Activated T-helper 9 cell treated with anti-CD3 and anti-CD28 coated beads, Interleukin-2, amount 50 U/mL, for 16 hours (primary cell): Measurements from ENCODE around the gene CIZ1.

Experiments used
- DNase-seq: peaks from one replicate; pipeline ENCODE4 v3.0.0-alpha.2; 2020; ENCODE audit warnings: low read depth

The CIZ1 gene

DNA sequence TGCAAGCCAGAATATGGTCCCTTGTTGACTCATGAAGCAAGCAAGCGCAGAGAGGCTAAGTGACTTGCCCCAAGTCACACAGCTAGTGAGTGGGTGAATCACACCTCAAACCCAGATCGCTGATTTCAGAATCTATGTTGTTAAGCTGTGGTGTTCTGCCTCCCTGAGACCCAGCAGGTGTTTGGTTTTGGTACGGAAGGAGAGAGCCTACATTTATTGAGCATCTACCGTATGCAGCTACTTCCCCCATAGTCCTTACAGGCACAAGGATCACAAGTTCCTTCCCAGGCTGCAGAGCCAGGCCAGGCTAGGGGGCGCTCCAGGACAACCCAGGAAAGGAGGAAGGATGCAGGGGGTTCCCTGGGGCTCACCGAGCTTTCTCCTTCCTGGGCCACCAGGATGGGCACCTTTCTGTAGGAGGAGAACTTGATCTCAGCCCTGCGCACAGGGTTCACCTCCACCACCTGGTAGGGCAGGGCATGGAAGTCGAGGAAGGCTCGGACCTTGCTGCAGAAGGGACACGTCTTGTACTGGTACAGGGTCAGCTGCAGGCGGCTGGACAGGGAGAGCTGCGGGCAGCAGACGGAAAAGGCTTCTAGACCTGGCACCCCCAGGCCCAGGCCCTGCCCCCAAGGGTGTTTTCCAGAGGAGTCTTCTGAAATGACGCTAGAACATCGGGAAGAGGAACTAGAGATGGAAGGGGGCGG, 66.3 kb downstream of the CIZ1 start:
- DNase-seq, result peak; percentile 24

GRCh38 chr9:128124451-128124850, 66.9 kb downstream of the CIZ1 start:
- DNase-seq, result no peak

- DNase-seq, result no peak
Measured at GRCh38 chr9:128123451-128124080, 67.8 kb downstream of the CIZ1 start.

GRCh38 chr9:128122809-128123175, 68.6 kb downstream of the CIZ1 start:
- DNase-seq, result no peak

DNA sequence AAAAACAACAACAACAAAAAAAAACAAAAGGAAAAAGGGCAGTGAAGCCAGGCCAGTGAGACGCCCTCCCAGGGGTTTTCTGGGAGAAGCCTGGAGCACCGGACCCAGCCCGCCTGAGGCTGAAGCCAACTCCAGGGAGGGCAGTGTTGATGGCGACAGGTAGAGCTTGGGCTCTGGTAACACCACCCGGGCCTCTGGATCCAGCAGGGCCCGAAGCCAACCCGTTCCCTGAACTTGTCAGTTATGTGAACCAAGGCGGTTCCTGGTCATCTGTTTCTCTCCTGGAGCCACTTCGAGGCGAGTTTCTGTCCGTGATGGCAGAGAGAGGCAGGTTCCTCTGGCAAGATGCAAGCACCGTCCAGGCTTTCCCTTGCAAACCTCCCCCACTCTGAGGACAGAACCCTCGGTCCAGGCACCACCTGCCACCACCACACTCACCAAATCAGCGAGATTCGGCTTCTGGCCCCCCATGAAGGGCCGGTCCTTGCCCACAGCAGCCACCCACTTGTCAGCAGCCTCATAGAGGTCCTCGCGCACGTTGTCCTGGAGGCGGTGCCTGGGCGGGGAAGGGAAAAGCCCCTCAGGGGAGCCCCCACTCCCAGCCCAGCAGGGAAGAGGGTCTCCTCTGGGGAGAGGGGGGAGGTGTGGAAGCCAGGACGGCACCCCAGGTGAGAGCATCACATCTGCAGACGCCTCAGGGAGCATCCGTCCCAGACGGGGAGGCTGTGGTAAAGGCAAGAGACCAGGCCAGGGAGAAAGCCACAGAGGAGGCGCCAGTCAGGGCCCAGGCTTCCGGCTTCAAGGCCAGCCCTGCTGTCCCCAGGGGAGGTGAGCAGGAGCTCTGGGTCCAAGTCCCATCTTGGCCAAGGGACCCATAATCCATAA, 69.2 kb downstream of the CIZ1 start:
- DNase-seq, result no peak

DNA sequence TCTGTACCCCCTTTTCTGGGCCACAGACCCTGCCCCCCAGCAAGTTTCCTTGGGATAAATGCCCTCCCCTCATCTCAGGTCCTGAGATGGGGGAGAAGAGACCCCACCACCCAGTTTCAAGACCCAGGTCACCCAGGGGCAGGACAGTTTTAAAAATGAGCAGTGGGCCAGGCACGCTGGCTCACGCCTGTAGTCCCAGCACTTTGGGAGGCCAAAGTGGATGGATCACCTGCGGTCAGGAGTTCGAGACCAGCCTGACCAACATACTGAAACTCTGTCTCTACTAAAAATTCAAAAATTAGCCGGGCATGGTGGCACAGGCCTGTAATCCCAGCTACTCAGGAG, 69.9 kb downstream of the CIZ1 start:
- DNase-seq, result no peak

DNA sequence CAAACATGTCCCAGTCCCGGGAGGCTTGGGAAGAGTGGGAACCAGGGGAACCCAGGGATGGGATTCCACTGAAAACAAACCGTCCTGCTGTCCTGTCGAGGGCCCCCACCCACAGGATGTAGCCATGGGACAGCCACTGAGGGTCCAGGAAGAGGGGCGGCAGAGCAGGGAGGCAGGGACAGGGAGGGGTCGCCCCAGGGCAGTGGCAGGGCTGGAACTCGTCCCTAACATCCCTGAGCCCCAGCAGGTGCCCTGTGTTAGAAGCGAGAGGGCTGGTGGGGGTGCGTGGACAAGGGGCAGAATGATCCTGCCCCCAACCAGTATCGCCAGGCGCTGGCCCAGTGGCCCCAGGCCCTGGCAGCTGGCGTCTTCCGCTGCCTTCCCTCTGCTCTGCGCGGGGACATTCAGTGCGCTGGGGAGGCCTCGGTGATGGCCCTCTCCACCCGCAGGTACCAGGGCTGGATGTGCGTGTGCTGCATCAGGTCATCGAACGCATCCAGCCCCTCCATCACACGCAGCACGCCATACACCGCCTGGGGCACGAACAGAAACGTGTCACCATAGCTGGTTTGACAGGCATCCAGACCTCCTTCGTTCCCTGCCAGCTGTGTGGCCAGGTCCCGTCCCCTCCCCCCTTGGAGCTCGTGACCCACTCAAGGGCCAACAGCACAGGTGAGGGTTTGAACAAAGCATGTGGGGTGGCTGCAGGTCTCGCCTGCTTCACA, 70.5 kb downstream of the CIZ1 start:
- DNase-seq, result no peak

DNA sequence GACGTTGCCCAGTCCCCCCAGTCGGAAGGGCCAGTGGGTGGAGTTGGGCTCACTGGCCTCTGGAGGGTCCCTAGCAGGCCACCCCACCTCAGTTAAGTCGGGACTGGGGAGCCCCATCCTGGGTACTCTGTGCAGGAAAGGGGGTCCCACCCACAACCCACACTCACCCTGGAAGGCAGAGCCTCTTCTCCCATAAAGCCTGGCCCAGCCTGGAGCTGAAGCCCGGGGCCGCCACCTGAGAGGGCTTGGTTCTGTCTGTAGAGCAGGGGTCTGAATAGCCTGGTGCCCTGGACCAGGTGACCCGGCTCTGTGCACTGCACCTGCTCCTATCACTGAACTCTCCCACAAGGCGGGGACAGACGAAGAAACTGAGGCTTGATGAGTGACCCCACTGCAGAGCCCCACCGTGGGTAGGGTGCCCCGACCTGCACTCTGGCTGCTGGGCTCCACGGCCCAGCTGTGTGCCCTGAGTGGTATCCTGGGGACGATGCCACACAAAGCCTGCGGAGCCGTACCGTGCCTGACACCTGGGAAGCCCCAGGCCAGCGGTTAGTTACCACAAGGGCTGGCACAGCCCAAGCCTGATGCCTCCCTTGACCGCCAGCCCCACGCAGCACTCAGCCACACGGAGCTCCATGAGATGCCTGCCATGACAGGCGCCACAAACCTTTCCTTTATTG, 71.2 kb downstream of the CIZ1 start:
- no peak for DNase-seq

DNA sequence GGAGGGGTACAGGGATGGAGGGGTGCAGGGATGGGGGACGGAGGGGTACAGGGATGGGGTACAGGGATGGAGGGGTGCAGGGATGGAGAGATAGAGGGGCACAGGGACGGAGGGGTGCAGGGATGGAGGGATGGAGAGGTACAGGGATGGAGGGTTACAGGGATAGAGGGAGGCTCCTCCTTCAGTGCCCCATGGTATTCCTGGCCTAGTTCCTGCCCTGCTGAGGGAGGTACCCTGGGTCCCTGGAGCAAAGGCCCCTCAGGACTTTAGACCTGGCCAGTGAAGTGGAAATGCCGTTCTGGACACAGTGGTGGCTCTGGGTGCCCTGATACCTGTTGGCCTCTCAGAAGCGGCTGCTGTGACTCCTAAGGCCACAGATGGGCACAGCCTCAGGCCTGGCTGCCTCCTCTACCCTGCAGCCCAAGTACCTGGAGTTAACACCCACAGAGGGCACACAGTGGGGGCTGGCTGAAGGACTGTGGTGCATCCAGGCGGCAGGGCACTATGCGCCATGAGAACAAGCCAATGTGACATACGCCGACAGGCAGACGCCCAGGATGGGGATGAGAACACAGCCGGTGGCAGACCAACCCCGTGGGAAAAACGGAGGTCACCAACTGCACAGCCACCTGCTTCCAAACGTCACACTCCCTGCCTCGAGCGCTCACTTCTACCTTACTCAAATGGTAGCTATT, 72.3 kb downstream of the CIZ1 start:
- no peak for DNase-seq

DNA sequence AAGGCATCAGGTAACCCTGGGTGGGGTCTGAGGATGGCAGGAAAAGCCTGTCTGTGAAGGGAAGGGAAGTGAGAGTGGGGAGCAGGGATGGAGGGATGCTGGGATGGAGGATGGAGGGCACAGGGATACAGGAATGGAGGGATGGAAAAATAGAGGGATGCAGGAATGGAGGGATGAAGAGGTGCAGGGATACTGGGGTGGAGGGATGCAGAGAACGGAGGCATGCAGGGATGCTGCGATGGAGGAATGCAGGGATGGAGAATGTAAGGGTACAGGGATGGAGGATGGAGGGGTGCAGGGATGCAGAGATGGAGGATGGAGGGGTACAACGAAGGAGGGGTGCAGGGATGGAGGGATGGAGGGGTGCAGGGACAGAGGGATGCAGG, 72.9 kb downstream of the CIZ1 start:
- DNase-seq, result no peak

- DNase-seq, result peak; percentile 96
Measured at GRCh38 chr9:128117613-128118471, 73.5 kb downstream of the CIZ1 start.

DNA sequence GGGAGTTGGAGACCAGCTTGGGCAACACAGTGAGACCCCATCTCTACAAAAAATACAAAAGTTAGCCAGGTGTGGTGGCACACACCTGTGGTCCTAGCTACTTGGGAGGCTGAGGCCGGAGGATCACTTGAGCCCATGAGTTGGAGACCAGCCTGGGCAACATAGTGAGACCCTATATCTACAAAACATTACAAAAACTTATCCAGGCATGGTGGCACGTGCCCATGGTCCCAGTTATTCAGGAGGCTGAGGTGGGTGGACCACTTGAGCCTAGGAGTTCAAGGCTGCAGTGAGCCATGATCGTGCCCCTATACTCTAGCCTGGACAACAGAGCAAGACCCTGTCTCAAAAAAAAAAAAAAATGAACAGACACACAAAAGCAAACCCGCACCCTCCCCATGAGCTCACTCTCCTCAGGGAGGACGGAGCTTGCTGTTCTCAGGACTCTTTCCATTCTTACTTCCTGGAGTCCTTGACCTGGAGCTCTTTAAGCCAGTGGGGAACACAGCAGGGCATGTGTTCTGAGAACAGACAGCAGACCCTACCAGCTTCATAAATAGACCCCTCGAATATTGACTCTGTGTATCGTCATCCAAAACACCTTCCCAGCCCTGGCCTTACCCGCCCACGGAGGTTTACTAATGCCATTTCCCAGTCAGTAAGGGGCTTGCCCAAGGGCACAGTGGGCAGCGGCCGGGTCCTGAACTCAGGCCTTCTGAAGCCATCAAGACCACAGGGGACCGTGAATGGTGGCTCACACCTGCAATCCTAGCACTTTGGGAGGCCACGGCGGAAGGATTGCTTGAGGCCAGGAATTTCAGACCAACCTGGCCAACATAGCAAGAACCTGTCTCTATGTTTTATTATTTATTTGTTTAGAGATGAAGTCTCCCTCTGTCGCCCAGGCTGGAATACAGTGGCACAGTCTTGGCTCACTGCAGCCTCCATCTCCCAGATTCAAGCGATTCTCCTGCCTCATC, 75.0 kb downstream of the CIZ1 start:
- DNase-seq, result no peak
